ENCODE measurements around the gene NUP205. TPM values are rescaled to one million over a fixed set of nuclear protein-coding genes. Genes with fewer than 3 reads are reported as not detected.

Gene NUP205
- total RNA-seq, 4 donors from 2014 or later = 28.6 to 68.2 (median 42.1) TPM

DNA sequence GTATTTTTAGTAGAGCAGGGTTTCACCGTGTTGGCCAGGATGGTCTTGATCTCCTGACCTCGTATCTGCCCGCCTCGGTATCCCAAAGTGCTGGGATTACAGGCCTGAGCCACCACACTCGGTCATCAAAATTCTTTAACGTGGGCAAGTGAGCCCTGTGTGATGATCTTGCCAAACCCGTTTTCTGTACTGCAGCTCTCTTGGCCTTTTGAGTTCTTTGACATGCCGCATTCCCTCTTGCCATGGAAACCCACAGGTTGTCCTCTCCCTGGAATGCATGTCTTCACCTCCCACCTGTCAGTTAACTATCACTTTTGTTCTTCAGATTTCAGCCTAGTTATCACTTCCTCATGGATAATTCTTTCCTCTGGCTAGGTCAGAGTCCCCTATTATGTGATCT, 5.0 kb downstream of the NUP205 start:
- H3K36me3 ChIP-seq = no peaks in the 10 kb centered on the region
- 89 to 90% methylated on average over 8 of the region's 8 CpGs for WGBS, 2 donors
- DNase-seq (ENCODE audit: low spot score in 2 of 2) = no peak

DNA sequence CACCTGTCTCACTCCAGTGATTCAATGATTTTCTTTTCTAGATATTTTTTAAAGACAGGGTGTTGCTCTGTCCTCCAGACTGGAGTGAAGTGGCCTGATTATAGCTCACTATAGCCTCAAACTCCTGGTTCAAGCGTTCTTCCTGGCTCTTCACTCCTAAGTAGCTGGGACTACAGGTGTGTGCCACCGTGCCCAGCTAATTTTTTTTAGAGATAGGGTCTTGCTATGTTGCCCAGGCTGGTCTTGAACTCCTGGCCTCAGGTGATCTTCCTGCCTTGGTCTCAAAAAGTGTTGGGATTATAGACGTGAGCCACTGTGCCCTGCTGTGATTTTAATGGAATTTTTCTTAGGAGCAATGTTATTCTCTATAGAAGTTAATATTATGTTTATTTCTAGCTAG, 14.1 kb downstream of the NUP205 start:
- Histone ChIP-seq H3K27ac (no peak overlapping the region), H3K36me3 (peaks cover 0 to 39% (median 15%) of the 10 kb centered on the region in 3 donors), H3K27me3 (no peaks in the 10 kb centered on the region), H3K9me3 (no peaks in the 10 kb centered on the region), H3K4me1 (peaks cover 0 to 22% (median 0%) of the 10 kb centered on the region in 4 donors), H3K4me3 (no peak overlapping the region)
- no peak for DNase-seq (ENCODE audit: low spot score in 2 of 2)
- TF ChIP-seq, protein P1, sequence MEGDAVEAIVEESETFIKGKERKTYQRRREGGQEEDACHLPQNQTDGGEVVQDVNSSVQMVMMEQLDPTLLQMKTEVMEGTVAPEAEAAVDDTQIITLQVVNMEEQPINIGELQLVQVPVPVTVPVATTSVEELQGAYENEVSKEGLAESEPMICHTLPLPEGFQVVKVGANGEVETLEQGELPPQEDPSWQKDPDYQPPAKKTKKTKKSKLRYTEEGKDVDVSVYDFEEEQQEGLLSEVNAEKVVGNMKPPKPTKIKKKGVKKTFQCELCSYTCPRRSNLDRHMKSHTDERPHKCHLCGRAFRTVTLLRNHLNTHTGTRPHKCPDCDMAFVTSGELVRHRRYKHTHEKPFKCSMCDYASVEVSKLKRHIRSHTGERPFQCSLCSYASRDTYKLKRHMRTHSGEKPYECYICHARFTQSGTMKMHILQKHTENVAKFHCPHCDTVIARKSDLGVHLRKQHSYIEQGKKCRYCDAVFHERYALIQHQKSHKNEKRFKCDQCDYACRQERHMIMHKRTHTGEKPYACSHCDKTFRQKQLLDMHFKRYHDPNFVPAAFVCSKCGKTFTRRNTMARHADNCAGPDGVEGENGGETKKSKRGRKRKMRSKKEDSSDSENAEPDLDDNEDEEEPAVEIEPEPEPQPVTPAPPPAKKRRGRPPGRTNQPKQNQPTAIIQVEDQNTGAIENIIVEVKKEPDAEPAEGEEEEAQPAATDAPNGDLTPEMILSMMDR (IDR thresholded peaks at IDR 0.05) = no peak
- TF ChIP-seq EP300 (IDR thresholded peaks at IDR 0.05) (no peak), POLR2A (IDR thresholded peaks at IDR 0.05) (no peak)
- 86 to 94% methylated on average over 3 of the region's 3 CpGs for WGBS, 2 donors

More for the DNA sequence above, 5.0 kb downstream of the NUP205 start:
- no peak overlapping the region for H3K4me3 ChIP-seq
- no peak overlapping the region for H3K27ac ChIP-seq
- peaks cover 0 to 33% (median 14%) of the 10 kb centered on the region in 4 donors for H3K4me1 ChIP-seq
- no peaks in the 10 kb centered on the region for H3K9me3 ChIP-seq
- TF ChIP-seq POLR2A (IDR thresholded peaks at IDR 0.05) = no peak
- TF ChIP-seq, protein P1 (IDR thresholded peaks at IDR 0.05) = no peak
- no peak for TF ChIP-seq EP300 (IDR thresholded peaks at IDR 0.05)
- H3K27me3 ChIP-seq = no peaks in the 10 kb centered on the region

DNA sequence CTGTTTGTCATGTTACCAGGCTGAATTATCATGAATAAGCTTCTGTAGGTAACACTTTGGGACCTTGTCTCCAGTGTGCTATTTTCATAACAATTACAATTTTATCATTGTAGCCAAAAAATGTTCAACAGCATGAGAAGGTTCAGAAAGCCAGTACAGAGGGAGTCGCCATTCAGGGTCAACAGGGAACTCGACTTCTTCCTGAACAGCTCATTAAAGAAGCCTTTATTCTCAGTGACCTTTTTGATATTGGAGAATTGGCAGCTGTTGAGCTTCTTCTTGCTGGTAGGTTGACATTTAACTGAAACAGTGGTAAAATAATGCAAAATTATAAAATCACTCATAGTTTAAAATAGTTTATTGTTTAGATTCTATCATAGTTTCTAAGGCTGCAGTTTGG, 15.8 kb downstream of the NUP205 start:
- peaks cover 0 to 22% (median 0%) of the 10 kb centered on the region in 4 donors for H3K4me1 ChIP-seq
- peaks cover 0 to 55% (median 18%) of the 10 kb centered on the region in 3 donors for H3K36me3 ChIP-seq
- no peak for DNase-seq (ENCODE audit: low spot score in 2 of 2)
- peak overlapping the region in 2 of 4 donors; percentile 54 to 56 for H3K27ac ChIP-seq
- no peaks in the 10 kb centered on the region for H3K27me3 ChIP-seq
- 27 to 51% methylated on average over 2 of the region's 2 CpGs for WGBS, 2 donors
- H3K4me3 ChIP-seq = no peak overlapping the region
- H3K9me3 ChIP-seq = no peaks in the 10 kb centered on the region
- TF ChIP-seq, protein P1 (IDR thresholded peaks at IDR 0.05) = no peak
- TF ChIP-seq EP300 (IDR thresholded peaks at IDR 0.05) (no peak), POLR2A (IDR thresholded peaks at IDR 0.05) (no peak)

DNA sequence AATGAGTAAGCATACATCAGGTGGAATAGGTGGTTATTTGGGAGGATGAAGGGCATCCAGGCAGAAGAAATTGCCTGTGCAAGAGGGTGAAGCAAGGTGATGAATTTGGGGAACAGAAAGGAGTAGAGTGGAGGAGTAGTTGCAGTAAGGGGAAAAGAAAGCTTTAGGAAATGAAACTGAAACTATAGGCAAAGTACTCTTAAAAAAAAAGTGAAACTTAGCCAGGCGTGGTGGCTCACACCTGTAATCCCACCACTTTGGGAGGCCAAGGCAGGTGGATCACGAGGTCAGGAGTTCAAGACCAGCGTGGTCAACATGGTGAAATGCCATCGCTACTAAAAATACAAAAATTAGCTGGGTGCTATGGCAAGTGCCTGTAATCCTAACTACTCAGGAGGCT, 17.6 kb downstream of the NUP205 start:
- Histone ChIP-seq H3K4me3 (no peak overlapping the region), H3K27me3 (no peaks in the 10 kb centered on the region), H3K27ac (no peak overlapping the region), H3K9me3 (no peaks in the 10 kb centered on the region), H3K36me3 (peaks cover 6 to 72% (median 23%) of the 10 kb centered on the region in 3 donors), H3K4me1 (peaks cover 0 to 16% (median 0%) of the 10 kb centered on the region in 4 donors)
- no peak for TF ChIP-seq POLR2A (IDR thresholded peaks at IDR 0.05)
- TF ChIP-seq EP300 (IDR thresholded peaks at IDR 0.05) = no peak
- TF ChIP-seq, protein P1 (IDR thresholded peaks at IDR 0.05) = no peak
- 93 to 97% methylated on average over 4 of the region's 4 CpGs for WGBS, 2 donors
- DNase-seq (ENCODE audit: low spot score in 2 of 2) = no peak

DNA sequence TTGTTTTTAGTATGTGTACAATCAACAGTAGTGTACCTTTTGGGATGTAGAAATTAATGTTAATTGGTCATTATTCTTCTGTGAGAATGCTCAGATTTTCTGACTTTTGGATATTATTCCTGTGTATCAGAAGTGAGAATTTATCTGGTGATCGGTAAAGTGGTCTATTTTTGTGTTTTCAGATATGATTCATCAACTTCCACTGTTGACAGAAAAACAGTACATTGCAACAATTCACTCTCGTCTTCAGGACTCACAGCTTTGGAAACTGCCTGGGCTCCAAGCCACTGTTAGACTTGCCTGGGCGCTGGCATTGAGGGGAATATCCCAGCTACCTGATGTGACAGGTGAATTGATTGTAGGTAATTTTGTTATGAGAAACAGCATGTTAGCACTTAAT, 20.9 kb downstream of the NUP205 start:
- 89 to 90% methylated on average over 3 of the region's 3 CpGs for WGBS, 2 donors
- TF ChIP-seq POLR2A (IDR thresholded peaks at IDR 0.05) (no peak), EP300 (IDR thresholded peaks at IDR 0.05) (no peak)
- TF ChIP-seq, protein P1 (IDR thresholded peaks at IDR 0.05) = no peak
- H3K36me3 ChIP-seq = peaks cover 9 to 99% (median 21%) of the 10 kb centered on the region in 3 donors

More for the DNA sequence above, 20.9 kb downstream of the NUP205 start:
- DNase-seq (ENCODE audit: low spot score in 2 of 2) = no peak
- no peak overlapping the region for H3K27ac ChIP-seq
- no peaks in the 10 kb centered on the region for H3K9me3 ChIP-seq
- H3K27me3 ChIP-seq = no peaks in the 10 kb centered on the region
- H3K4me3 ChIP-seq = no peak overlapping the region
- peaks cover 0 to 9% (median 0%) of the 10 kb centered on the region in 4 donors for H3K4me1 ChIP-seq
